HG03139 (cell line): ENCODE results near the gene CD247.

Experiments used
- ATAC-seq: cut with Tn5 transposase; IDR thresholded peaks from one replicate; pipeline ENCODE4 v1.9.1; 2021; ENCODE audit not compliant: unreplicated experiment

Gene CD247

GRCh38 chr1:167440776-167441175 is 77.6 kb downstream of the CD247 start:
- no peak for ATAC-seq

- ATAC-seq, result no peak
Observed at GRCh38 chr1:167440345-167440744, 78.0 kb downstream of the CD247 start.

- ATAC-seq, result no peak
Observed at GRCh38 chr1:167439301-167439988, 78.9 kb downstream of the CD247 start.

- no peak for ATAC-seq
Observed at GRCh38 chr1:167438171-167439138, 79.9 kb downstream of the CD247 start.

- no peak for ATAC-seq
Observed at GRCh38 chr1:167435484-167435883, 82.8 kb downstream of the CD247 start.

- no peak for ATAC-seq
Observed at GRCh38 chr1:167434306-167434705, 84.0 kb downstream of the CD247 start.

GRCh38 chr1:167433884-167434283 is 84.4 kb downstream of the CD247 start:
- no peak for ATAC-seq

GRCh38 chr1:167432780-167433179 is 85.5 kb downstream of the CD247 start:
- ATAC-seq, result no peak

- no peak for ATAC-seq
Observed at GRCh38 chr1:167431909-167432650, 86.2 kb downstream of the CD247 start.

- ATAC-seq, result peak; percentile 13
Observed at GRCh38 chr1:167431261-167431908, 86.9 kb downstream of the CD247 start.

GRCh38 chr1:167430849-167431242 is 87.5 kb downstream of the CD247 start:
- ATAC-seq, result peak; percentile 4

- peak; percentile 37 for ATAC-seq
Observed at GRCh38 chr1:167430134-167430848, 88.0 kb downstream of the CD247 start.

GRCh38 chr1:167429612-167430011 is 88.7 kb downstream of the CD247 start:
- no peak for ATAC-seq

- no peak for ATAC-seq
Observed at GRCh38 chr1:167428395-167428794, 89.9 kb downstream of the CD247 start.

- ATAC-seq, result no peak
Observed at GRCh38 chr1:167427848-167428247, 90.5 kb downstream of the CD247 start.

- no peak for ATAC-seq
Observed at GRCh38 chr1:167426716-167427115, 91.6 kb downstream of the CD247 start.

- no peak for ATAC-seq
Observed at GRCh38 chr1:167425482-167425881, 92.8 kb downstream of the CD247 start.

GRCh38 chr1:167423684-167424619 is 94.4 kb downstream of the CD247 start:
- no peak for ATAC-seq

GRCh38 chr1:167420510-167420909 is 97.8 kb downstream of the CD247 start:
- ATAC-seq, result no peak
